Transverse colon (tissue), 4 donors: ENCODE measurements around the gene PLET1. TPM values are rescaled to one million over a fixed set of nuclear protein-coding genes. Genes with fewer than 3 reads are reported as not detected.

Experiments used
- DNase-seq: peaks from one replicate; pipeline ENCODE4 v3.0.0-alpha.2; 2019
- H3K27ac ChIP-seq, 4 donors: fragments of 200-600 bp; sonication (generic); 2 replicates each; pipeline ENCODE4 v1.5.1; 2016 to 2018; ENCODE audit warnings: inconsistent platforms in 4 of 4
- H3K27me3 ChIP-seq: fragments of 200-600 bp; sonication (generic); 2 replicates; pipeline ENCODE4 v1.5.1; 2017; ENCODE audit warnings: inconsistent platforms
- H3K36me3 ChIP-seq, 4 donors: fragments of 200-600 bp; sonication (generic); 2 replicates each; pipeline ENCODE4 v1.5.1; 2017 to 2019; ENCODE audit warnings: inconsistent platforms in 4 of 4
- H3K4me1 ChIP-seq, 4 donors: fragments of 200-600 bp; sonication (generic); 2 replicates each; pipeline ENCODE4 v1.5.1; 2017 to 2020; ENCODE audit warnings: inconsistent platforms in 4 of 4
- H3K4me3 ChIP-seq, 4 donors: fragments of 200-600 bp; sonication (generic); 1 replicate in 1 of 4; 2 replicates in 3 of 4; pipeline versions ENCODE4 v1.5.1 to v1.6.1; 2017 to 2019; ENCODE audit warnings: inconsistent platforms in 4 of 4
- H3K9me3 ChIP-seq, 2 donors: fragments of 200-600 bp; sonication (generic); 2 replicates each; pipeline ENCODE4 v1.5.1; 2017 to 2019; ENCODE audit warnings: inconsistent platforms in 2 of 2
- EP300 ChIP-seq: sonication (generic); formaldehyde crosslinking; IDR thresholded peaks from one replicate; pipeline ENCODE4 v1.6.1; 2017; ENCODE audit warnings: antibody characterized with exemption, low read depth
- POLR2A ChIP-seq: fragments of 450-650 bp; IDR thresholded peaks from one replicate; pipeline ENCODE4 v1.6.1; 2016; ENCODE audit warnings: antibody characterized with exemption, mild to moderate bottlenecking, moderate library complexity
- POLR2AphosphoS5 ChIP-seq, 3 donors: sonication (generic); formaldehyde crosslinking; IDR thresholded peaks; one replicate each; pipeline ENCODE4 v1.6.1; 2016; ENCODE audit warnings: antibody characterized with exemption in 3 of 3
- WGBS, 2 donors: methylation state at CpG; one replicate each; pipeline ENCODE4 v1.1.5; 2018; ENCODE audit warnings: low coverage in 1 of 2; 5-methylcytosine and 5-hydroxymethylcytosine counted together
- in situ Hi-C, 4 donors: fragments of 200-750 bp; cut with MboI; loops; one replicate each; pipeline versions ENCODE4 v1.15.0 to v1.15.1; 2017; ENCODE audit warnings: low sequenced_read_pairs in 3 of 4, low pct_ligation_motif_present in 1 of 4, low pct_unique_long_range_greater_than_20kb in 1 of 4
- intact Hi-C: fragments of 100-400 bp; cut with DNase I; formaldehyde crosslinking; loops from one replicate; pipeline ENCODE4 v1.15.1; 2023; ENCODE audit warnings: low total_unique reads
- total RNA-seq, 4 donors: library from RNA; depleted of rRNA; stranded (reverse); fragments of >200 nt; gene quantifications; one replicate each; pipeline ENCODE4 v1.1.0, GENCODE V29; 2016
- TF ChIP-seq, protein P1 (sequence below), 5 experiments: fragments of 200-600 bp in 3 of 5; fragments of 450-650 bp in 2 of 5; sonication (generic) in 3 of 5; IDR thresholded peaks; 1 replicate in 2 of 5; 2 replicates in 3 of 5; pipeline ENCODE4 v1.5.1; 2016 to 2017; ENCODE audit warnings: antibody characterized with exemption in 5 of 5, inconsistent platforms in 3 of 5, mild to moderate bottlenecking in 2 of 5, moderate library complexity in 1 of 5

The PLET1 gene
- total RNA-seq, 4 donors from 2014 or later: not detected

- in situ Hi-C loops (loop anchor here in 1 of 4 donors (5.0 kb wide), 1 partner anchor 51 kb away; no protein-coding TSS in a partner anchor), intact Hi-C loops (no loop called here)
- no peaks in the 10 kb centered on the region for H3K9me3 ChIP-seq
- H3K27ac ChIP-seq: no peak overlapping the region
- no peaks in the 10 kb centered on the region for H3K27me3 ChIP-seq
- DNase-seq: no peak
- TF ChIP-seq POLR2A: no peak
- TF ChIP-seq, protein P1, sequence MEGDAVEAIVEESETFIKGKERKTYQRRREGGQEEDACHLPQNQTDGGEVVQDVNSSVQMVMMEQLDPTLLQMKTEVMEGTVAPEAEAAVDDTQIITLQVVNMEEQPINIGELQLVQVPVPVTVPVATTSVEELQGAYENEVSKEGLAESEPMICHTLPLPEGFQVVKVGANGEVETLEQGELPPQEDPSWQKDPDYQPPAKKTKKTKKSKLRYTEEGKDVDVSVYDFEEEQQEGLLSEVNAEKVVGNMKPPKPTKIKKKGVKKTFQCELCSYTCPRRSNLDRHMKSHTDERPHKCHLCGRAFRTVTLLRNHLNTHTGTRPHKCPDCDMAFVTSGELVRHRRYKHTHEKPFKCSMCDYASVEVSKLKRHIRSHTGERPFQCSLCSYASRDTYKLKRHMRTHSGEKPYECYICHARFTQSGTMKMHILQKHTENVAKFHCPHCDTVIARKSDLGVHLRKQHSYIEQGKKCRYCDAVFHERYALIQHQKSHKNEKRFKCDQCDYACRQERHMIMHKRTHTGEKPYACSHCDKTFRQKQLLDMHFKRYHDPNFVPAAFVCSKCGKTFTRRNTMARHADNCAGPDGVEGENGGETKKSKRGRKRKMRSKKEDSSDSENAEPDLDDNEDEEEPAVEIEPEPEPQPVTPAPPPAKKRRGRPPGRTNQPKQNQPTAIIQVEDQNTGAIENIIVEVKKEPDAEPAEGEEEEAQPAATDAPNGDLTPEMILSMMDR (IDR thresholded peaks at IDR 0.05): no peak
- no peak for TF ChIP-seq POLR2AphosphoS5 (IDR thresholded peaks at IDR 0.05)
- TF ChIP-seq EP300: no peak
- WGBS, 2 donors: 91% methylated on average over 1 of the region's 1 CpG; no CpG with 5 or more reads in 1 of the 2 donors
- H3K4me1 ChIP-seq: no peaks in the 10 kb centered on the region
- no peaks in the 10 kb centered on the region for H3K36me3 ChIP-seq
- no peak overlapping the region for H3K4me3 ChIP-seq
These were observed 12.4 kb upstream of the PLET1 start for GRCh38 chr11:112273066-112273465.

GRCh38 chr11:112271242-112271641 lies 10.6 kb upstream of the PLET1 start:
- in situ Hi-C loops: loop anchor here in 1 of 4 donors (5.0 kb wide), 1 partner anchor 49 kb away; no protein-coding TSS in a partner anchor
- Histone ChIP-seq H3K4me1 (peaks cover 0 to 3% (median 1%) of the 10 kb centered on the region in 4 donors), H3K4me3 (peak overlapping the region in 1 of 4 donors; percentile 12), H3K36me3 (no peaks in the 10 kb centered on the region), H3K27ac (no peak overlapping the region), H3K27me3 (no peaks in the 10 kb centered on the region), H3K9me3 (no peaks in the 10 kb centered on the region)
- 84% methylated on average over 4 of the region's 4 CpGs; no CpG with 5 or more reads in 1 of the 2 donors for WGBS, 2 donors
- intact Hi-C loops: no loop called here
- no peak for TF ChIP-seq POLR2A
- TF ChIP-seq, protein P1 (IDR thresholded peaks at IDR 0.05): no peak
- no peak for DNase-seq

DNA sequence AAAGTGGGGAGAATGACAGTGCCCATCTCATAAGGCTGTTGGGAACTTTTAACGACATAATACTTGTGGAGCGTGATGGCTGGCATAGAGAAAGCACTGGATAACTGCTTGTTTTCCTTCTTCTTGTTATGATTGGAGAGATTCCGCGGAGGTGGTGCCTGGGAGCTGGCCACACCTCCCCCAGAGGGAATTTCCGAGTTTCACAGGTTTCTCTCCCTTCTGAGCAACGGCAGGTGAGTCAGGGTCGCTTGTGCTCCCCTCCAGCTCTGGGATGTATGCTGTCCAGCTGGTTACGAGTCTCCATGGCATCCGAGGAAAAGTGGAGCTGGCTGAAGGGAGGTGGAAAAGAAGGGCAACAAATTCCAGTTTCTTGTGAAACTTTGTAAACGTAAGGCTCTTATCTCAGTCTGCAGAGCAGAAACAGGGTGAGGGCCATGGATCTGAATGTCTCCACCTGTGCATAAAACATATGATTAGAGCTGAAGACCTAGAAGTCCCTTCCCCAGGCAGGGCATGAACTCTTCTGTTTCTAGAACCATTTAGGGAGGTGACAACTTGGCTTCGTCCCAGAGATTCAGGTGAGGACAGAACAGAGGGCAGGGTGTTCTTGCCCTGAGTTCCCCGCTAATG lies 10.0 kb upstream of the PLET1 start:
- TF ChIP-seq POLR2A (no peak), EP300 (no peak), POLR2AphosphoS5 (IDR thresholded peaks at IDR 0.05) (no peak)
- TF ChIP-seq, protein P1 (IDR thresholded peaks at IDR 0.05): no peak
- no peaks in the 10 kb centered on the region for H3K27me3 ChIP-seq
- intact Hi-C loops (no loop called here), in situ Hi-C loops (loop anchor here in 1 of 4 donors (5.0 kb wide), 1 partner anchor 48 kb away; no protein-coding TSS in a partner anchor)
- peak overlapping the region in 1 of 4 donors; percentile 12 for H3K4me3 ChIP-seq
- WGBS, 2 donors: 58 to 69% methylated on average over 5 to 12 of the region's 12 CpGs
- no peaks in the 10 kb centered on the region for H3K9me3 ChIP-seq
- no peaks in the 10 kb centered on the region for H3K36me3 ChIP-seq
- H3K27ac ChIP-seq: no peak overlapping the region
- peaks cover 0 to 3% (median 2%) of the 10 kb centered on the region in 4 donors for H3K4me1 ChIP-seq
- no peak for DNase-seq

DNA sequence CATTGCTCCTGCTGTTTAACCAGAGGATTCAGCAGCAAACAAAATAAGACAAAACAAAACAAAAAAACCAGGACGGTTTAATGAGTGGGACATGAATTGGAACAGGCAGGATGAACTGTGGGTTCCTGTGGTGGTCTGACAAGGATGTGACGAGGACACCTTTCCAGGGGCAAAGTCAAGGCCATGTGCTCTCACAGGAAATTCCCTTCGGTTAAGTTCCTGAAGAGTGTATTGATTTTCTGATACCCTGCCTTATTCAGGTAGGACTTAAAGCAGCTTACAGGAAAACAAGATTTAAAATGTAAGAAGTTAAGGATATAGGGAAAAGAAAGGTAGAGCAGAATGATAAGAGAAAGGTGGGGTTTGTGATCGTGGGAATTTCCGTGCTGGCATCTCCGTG lies 8.5 kb upstream of the PLET1 start:
- in situ Hi-C loops: no loop called here
- H3K4me3 ChIP-seq: no peak overlapping the region
- WGBS, 2 donors: 64 to 88% methylated on average over 6 of the region's 6 CpGs

More for the DNA sequence above, 8.5 kb upstream of the PLET1 start:
- H3K9me3 ChIP-seq: no peaks in the 10 kb centered on the region
- H3K36me3 ChIP-seq: no peaks in the 10 kb centered on the region
- intact Hi-C loops: no loop called here
- DNase-seq: no peak
- no peaks in the 10 kb centered on the region for H3K27me3 ChIP-seq
- TF ChIP-seq POLR2A: no peak
- TF ChIP-seq, protein P1 (IDR thresholded peaks at IDR 0.05): no peak
- TF ChIP-seq EP300: no peak
- TF ChIP-seq POLR2AphosphoS5 (IDR thresholded peaks at IDR 0.05): no peak
- H3K4me1 ChIP-seq: peaks cover 0 to 3% (median 3%) of the 10 kb centered on the region in 4 donors
- H3K27ac ChIP-seq: no peak overlapping the region
